HL-60/S4 treated with phorbol 12-myristate 13-acetate at 8.2 ng/mL for 4 days and 3 days (cell line): ENCODE results near the gene FIGN.

Experiments
- in situ Hi-C: fragments of 300-500 bp; cut with MboI; formaldehyde crosslinking; loops from 2 replicates; pipeline ENCODE4 v1.15.0; 2022; ENCODE audit warnings: low sequenced_read_pairs

Gene FIGN

GRCh38 chr2:163737190-163737439, 1.3 kb upstream of the FIGN start:
- in situ Hi-C loops = no loop called here

- in situ Hi-C loops = no loop called here
These were observed 803 bp upstream of the FIGN start for GRCh38 chr2:163736433-163737189.

- in situ Hi-C loops = no loop called here
These were observed 725 bp downstream of the FIGN start for GRCh38 chr2:163734881-163735684.

GRCh38 chr2:163734401-163734800, 1.4 kb downstream of the FIGN start:
- in situ Hi-C loops = no loop called here

GRCh38 chr2:163733956-163734355, 1.9 kb downstream of the FIGN start:
- in situ Hi-C loops = no loop called here

GRCh38 chr2:163733301-163733938, 2.4 kb downstream of the FIGN start:
- in situ Hi-C loops = no loop called here

- in situ Hi-C loops = no loop called here
These were observed 3.1 kb downstream of the FIGN start for GRCh38 chr2:163732727-163733126.

- in situ Hi-C loops = no loop called here
These were observed 4.1 kb downstream of the FIGN start for GRCh38 chr2:163731735-163732134.

GRCh38 chr2:163730556-163730955, 5.3 kb downstream of the FIGN start:
- in situ Hi-C loops = no loop called here

GRCh38 chr2:163729636-163730273, 6.1 kb downstream of the FIGN start:
- in situ Hi-C loops = no loop called here

GRCh38 chr2:163723881-163724280, 11.9 kb downstream of the FIGN start:
- in situ Hi-C loops = no loop called here

GRCh38 chr2:163723348-163723747, 12.5 kb downstream of the FIGN start:
- in situ Hi-C loops = no loop called here

- in situ Hi-C loops = no loop called here
These were observed 16.5 kb downstream of the FIGN start for GRCh38 chr2:163719331-163719730.

GRCh38 chr2:163717993-163718680, 17.7 kb downstream of the FIGN start:
- in situ Hi-C loops = no loop called here

GRCh38 chr2:163717515-163717914, 18.3 kb downstream of the FIGN start:
- in situ Hi-C loops = no loop called here

GRCh38 chr2:163716101-163716500, 19.7 kb downstream of the FIGN start:
- in situ Hi-C loops = no loop called here

- in situ Hi-C loops = no loop called here
These were observed 20.1 kb downstream of the FIGN start for GRCh38 chr2:163715668-163716067.

- in situ Hi-C loops = no loop called here
These were observed 20.6 kb downstream of the FIGN start for GRCh38 chr2:163715199-163715598.

- in situ Hi-C loops = no loop called here
These were observed 22.1 kb downstream of the FIGN start for GRCh38 chr2:163713534-163714311.

- in situ Hi-C loops = no loop called here
These were observed 24.1 kb downstream of the FIGN start for GRCh38 chr2:163711699-163712098.
